Fibroblast of the conjunctiva (primary cell): ENCODE data around the gene FGFBP2.
A peak's percentile ranks its signal among the peaks of the same experiment; 100 is the strongest.

Experiments used
- DNase-seq: peaks from one replicate; pipeline ENCODE4 v3.0.0-alpha.2; 2010; ENCODE audit warnings: low read depth

Gene FGFBP2

GRCh38 chr4:15963001-15963451 is at the start of gene FGFBP2:
FGFBP2 (minus strand) TSS chr4:15963175; CDS start chr4:15963129, 46 bp downstream.
- peak; percentile 39 for DNase-seq

GRCh38 chr4:16011173-16011572 is 48.2 kb upstream of the FGFBP2 start:
- no peak for DNase-seq

GRCh38 chr4:16009153-16009552 is 46.2 kb upstream of the FGFBP2 start:
- no peak for DNase-seq

- no peak for DNase-seq
Observed at GRCh38 chr4:16007471-16008095, 44.6 kb upstream of the FGFBP2 start.

GRCh38 chr4:16006771-16007446 is 43.9 kb upstream of the FGFBP2 start:
- no peak for DNase-seq

- DNase-seq, result no peak
Observed at GRCh38 chr4:16005676-16006075, 42.7 kb upstream of the FGFBP2 start.

- DNase-seq, result peak; percentile 72
Observed at GRCh38 chr4:16001484-16001858, 38.5 kb upstream of the FGFBP2 start.

GRCh38 chr4:16000708-16001483 is 37.9 kb upstream of the FGFBP2 start:
- no peak for DNase-seq

- no peak for DNase-seq
Observed at GRCh38 chr4:15996773-15997172, 33.8 kb upstream of the FGFBP2 start.

- no peak for DNase-seq
Observed at GRCh38 chr4:15995826-15996225, 32.9 kb upstream of the FGFBP2 start.

GRCh38 chr4:15992167-15992485 is 29.2 kb upstream of the FGFBP2 start:
- DNase-seq, result no peak

GRCh38 chr4:15990570-15991285 is 27.8 kb upstream of the FGFBP2 start:
- DNase-seq, result no peak

- no peak for DNase-seq
Observed at GRCh38 chr4:15989424-15989823, 26.4 kb upstream of the FGFBP2 start.

GRCh38 chr4:15988222-15988621 is 25.2 kb upstream of the FGFBP2 start:
- no peak for DNase-seq

GRCh38 chr4:15986907-15987306 is 23.9 kb upstream of the FGFBP2 start:
- no peak for DNase-seq

GRCh38 chr4:15983610-15984009 is 20.6 kb upstream of the FGFBP2 start:
- DNase-seq, result no peak

- DNase-seq, result no peak
Observed at GRCh38 chr4:15982842-15983524, 20.0 kb upstream of the FGFBP2 start.

GRCh38 chr4:15976456-15977447 is 13.8 kb upstream of the FGFBP2 start:
- peak; percentile 53 for DNase-seq

GRCh38 chr4:15971068-15971801 is 8.3 kb upstream of the FGFBP2 start:
- DNase-seq, result no peak
